DND-41 (cell line): ENCODE results near the gene DZIP1.

Experiments used
- ATAC-seq: fragments of 200-7000 bp; cut with Tn5 transposase; 3 replicates; pipeline ENCODE4 v1.9.1; 2021; ENCODE audit warnings: low read depth; ENCODE audit not compliant: insufficient read depth
- DNase-seq: peaks from one replicate; pipeline ENCODE4 v3.0.0-alpha.2; 2020
- H2AFZ ChIP-seq: 2 replicates; pipeline ENCODE4 v1.6.0; 2012; ENCODE audit warnings: low read depth, low read length
- H3K27ac ChIP-seq: 2 replicates; pipeline ENCODE4 v1.5.1; 2012; ENCODE audit warnings: low read length, inconsistent platforms
- H3K27me3 ChIP-seq: fragments of 200-600 bp; sonication (generic); 2 replicates; pipeline ENCODE4 v1.6.0; 2012; ENCODE audit warnings: low read length, mild to moderate bottlenecking, inconsistent platforms; ENCODE audit not compliant: insufficient read depth, poor library complexity
- H3K36me3 ChIP-seq: 2 replicates; pipeline ENCODE4 v1.5.1; 2012; ENCODE audit warnings: low read length, inconsistent platforms; ENCODE audit not compliant: insufficient read depth
- H3K4me1 ChIP-seq: 2 replicates; pipeline ENCODE4 v1.5.1; 2012; ENCODE audit warnings: mild to moderate bottlenecking, low read length; ENCODE audit not compliant: insufficient read depth
- H3K4me2 ChIP-seq: 2 replicates; pipeline ENCODE4 v1.6.0; 2012; ENCODE audit warnings: mild to moderate bottlenecking, moderate library complexity, low read length, inconsistent platforms; ENCODE audit not compliant: insufficient read depth
- H3K4me3 ChIP-seq, 2 experiments: fragments of 200-600 bp in 1 of 2; shearing (Covaris generic) in 1 of 2; 2 replicates each; pipeline ENCODE4 v1.5.1; 2012 to 2016; ENCODE audit warnings: inconsistent platforms in 2 of 2, low read length in 2 of 2, mild to moderate bottlenecking in 2 of 2, low read depth in 1 of 2, moderate library complexity in 1 of 2
- H3K79me2 ChIP-seq: 2 replicates; pipeline ENCODE4 v1.6.0; 2012; ENCODE audit warnings: low read length, inconsistent platforms; ENCODE audit not compliant: insufficient read depth
- H3K9ac ChIP-seq: 2 replicates; pipeline ENCODE4 v1.6.0; 2012; ENCODE audit warnings: low read depth, mild to moderate bottlenecking, inconsistent platforms, low read length, moderate library complexity
- H3K9me3 ChIP-seq: 2 replicates; pipeline ENCODE4 v1.5.1; 2012; ENCODE audit warnings: low read length, moderate library complexity, mild to moderate bottlenecking, inconsistent platforms; ENCODE audit not compliant: insufficient read depth, severe bottlenecking
- H4K20me1 ChIP-seq: 2 replicates; pipeline ENCODE4 v1.6.0; 2012; ENCODE audit warnings: low read length; ENCODE audit not compliant: insufficient read depth
- CTCF ChIP-seq: IDR thresholded peaks from 2 replicates; pipeline ENCODE4 v1.5.1; 2012; ENCODE audit warnings: borderline replicate concordance, low read length, moderate library complexity, mild to moderate bottlenecking; ENCODE audit not compliant: poor library complexity, severe bottlenecking; ENCODE audit errors: extremely low read depth
- EZH2 ChIP-seq: IDR thresholded peaks from 3 replicates; pipeline ENCODE4 v1.6.1; 2012; ENCODE audit warnings: borderline replicate concordance, low read depth, mild to moderate bottlenecking, moderate library complexity, low read length, inconsistent platforms; ENCODE audit not compliant: severe bottlenecking

DZIP1 gene

DNA sequence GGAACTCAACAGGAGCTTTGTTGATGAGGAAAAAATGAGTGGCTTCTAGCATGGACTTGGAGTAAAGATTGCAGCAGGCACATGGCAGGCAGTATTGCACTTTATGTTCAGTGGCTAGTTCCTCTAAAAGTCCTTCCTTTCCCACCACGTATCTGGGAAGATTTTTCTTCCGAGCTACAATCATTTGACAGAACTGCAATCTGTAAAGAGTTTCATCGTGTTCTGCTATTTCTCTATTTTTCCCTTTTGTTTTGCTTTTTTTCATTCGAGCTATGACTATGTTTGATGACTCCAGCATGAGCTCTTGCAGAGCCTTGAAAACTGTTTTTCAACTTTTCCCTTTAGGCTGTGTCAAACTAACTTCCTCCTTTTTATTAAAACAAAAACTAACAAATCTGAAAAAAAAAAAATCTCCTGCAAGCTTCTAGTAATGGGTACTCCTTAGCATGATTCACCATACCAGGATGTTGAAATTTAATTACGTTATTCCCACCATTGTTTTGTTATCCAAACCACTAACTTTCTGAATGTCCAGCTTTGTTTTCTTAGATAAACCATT is 79.7 kb downstream of the DZIP1 start:
- H3K27me3 ChIP-seq, result no peaks in the 10 kb centered on the region
- no peak overlapping the region for H2AFZ ChIP-seq
- H3K4me1 ChIP-seq, result no peaks in the 10 kb centered on the region
- no peak overlapping the region for H3K4me2 ChIP-seq
- no peaks in the 10 kb centered on the region for H3K36me3 ChIP-seq
- no peak for ATAC-seq
- DNase-seq, result no peak
- no peak for TF ChIP-seq CTCF
- TF ChIP-seq EZH2, result no peak
- H3K27ac ChIP-seq, result no peak overlapping the region
- no peak overlapping the region for H3K4me3 ChIP-seq
- no peaks in the 10 kb centered on the region for H3K79me2 ChIP-seq
- H4K20me1 ChIP-seq, result no peaks in the 10 kb centered on the region
- H3K9me3 ChIP-seq, result no peaks in the 10 kb centered on the region
- H3K9ac ChIP-seq, result no peak overlapping the region

DNA sequence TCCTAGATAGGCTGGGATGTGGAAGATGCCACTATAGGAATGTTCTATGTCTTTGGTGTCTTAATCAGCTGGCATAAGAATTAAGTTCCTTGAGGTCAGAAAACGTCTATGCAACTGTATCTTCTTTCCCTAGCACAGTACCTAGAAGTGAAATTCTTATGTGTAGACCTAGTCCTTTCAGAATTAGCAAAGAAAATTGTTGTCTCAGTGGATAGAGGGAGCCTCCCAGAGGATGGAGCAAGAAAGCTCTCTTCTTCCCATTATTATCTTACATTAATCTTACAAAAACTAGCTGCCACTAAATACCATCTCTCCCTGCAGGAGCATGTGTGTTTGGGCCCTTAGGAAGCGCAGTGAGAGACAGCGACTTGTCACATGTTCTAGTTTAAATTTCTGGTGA is 80.4 kb downstream of the DZIP1 start:
- Histone ChIP-seq H3K4me1 (no peaks in the 10 kb centered on the region), H3K9me3 (no peaks in the 10 kb centered on the region), H3K27me3 (no peaks in the 10 kb centered on the region), H3K79me2 (no peaks in the 10 kb centered on the region), H3K4me3 (no peak overlapping the region), H4K20me1 (no peaks in the 10 kb centered on the region), H2AFZ (no peak overlapping the region), H3K9ac (no peak overlapping the region), H3K4me2 (no peak overlapping the region), H3K36me3 (no peaks in the 10 kb centered on the region), H3K27ac (no peak overlapping the region)
- TF ChIP-seq EZH2 (no peak), CTCF (no peak)
- ATAC-seq (no peak), DNase-seq (no peak)

GRCh38 chr13:95560387-95560786 is 84.1 kb downstream of the DZIP1 start:
- H3K9me3 ChIP-seq, result no peaks in the 10 kb centered on the region
- no peaks in the 10 kb centered on the region for H3K27me3 ChIP-seq
- TF ChIP-seq CTCF, result no peak
- no peak for TF ChIP-seq EZH2
- no peak overlapping the region for H3K27ac ChIP-seq
- H4K20me1 ChIP-seq, result no peaks in the 10 kb centered on the region
- no peak overlapping the region for H3K4me2 ChIP-seq
- no peak overlapping the region for H3K9ac ChIP-seq
- no peak for ATAC-seq
- H3K79me2 ChIP-seq, result no peaks in the 10 kb centered on the region
- H3K4me3 ChIP-seq, result no peak overlapping the region
- H3K4me1 ChIP-seq, result no peaks in the 10 kb centered on the region
- no peak for DNase-seq
- H2AFZ ChIP-seq, result no peak overlapping the region
- no peaks in the 10 kb centered on the region for H3K36me3 ChIP-seq

DNA sequence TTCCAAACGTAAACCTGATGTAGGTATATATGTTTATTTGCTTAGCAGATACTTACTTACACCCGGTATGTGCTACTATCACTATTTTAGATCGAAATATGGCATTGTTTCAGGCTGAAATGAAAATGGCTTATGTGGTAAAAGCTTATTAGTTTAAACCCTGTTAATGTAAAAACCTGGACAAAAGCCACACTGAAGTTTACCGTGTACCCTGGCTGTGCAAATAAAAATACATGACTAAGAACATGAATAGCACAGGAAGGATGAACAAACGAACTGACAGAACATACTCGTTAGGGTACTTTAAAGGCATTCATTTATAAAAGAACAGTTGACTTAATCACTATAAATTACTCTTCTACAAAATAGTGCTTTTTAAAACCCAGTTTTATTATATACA is 85.4 kb downstream of the DZIP1 start:
- no peaks in the 10 kb centered on the region for H3K9me3 ChIP-seq
- H3K79me2 ChIP-seq, result no peaks in the 10 kb centered on the region
- no peak overlapping the region for H3K27ac ChIP-seq
- no peak for DNase-seq
- ATAC-seq, result no peak
- H3K4me3 ChIP-seq, result no peak overlapping the region
- no peak for TF ChIP-seq EZH2
- H2AFZ ChIP-seq, result no peak overlapping the region
- no peaks in the 10 kb centered on the region for H4K20me1 ChIP-seq
- no peaks in the 10 kb centered on the region for H3K4me1 ChIP-seq
- no peak overlapping the region for H3K9ac ChIP-seq
- no peaks in the 10 kb centered on the region for H3K36me3 ChIP-seq
- no peak overlapping the region for H3K4me2 ChIP-seq
- H3K27me3 ChIP-seq, result no peaks in the 10 kb centered on the region
